Activated CD4-positive, alpha-beta T cell treated with anti-CD3 and anti-CD28 coated beads, Interleukin-2, amount 10 ng/mL, durations not matched to agents 7 days and 5 days (primary cell): Measurements from ENCODE around the gene DPM1. TPM values are rescaled to one million over a fixed set of nuclear protein-coding genes. Genes with fewer than 3 reads are reported as not detected.

Source experiments
- CTCF ChIA-PET: fragments of 350-600 bp; sonication (Branson Sonifier 250); formaldehyde crosslinking; loops from one replicate; lab custom pipeline; 2021; ENCODE audit warnings: antibody characterized with exemption; lab: Charles Lee
- POLR2A ChIA-PET: fragments of 350-600 bp; sonication (Branson Sonifier 250); formaldehyde crosslinking; loops from one replicate; lab custom pipeline; 2021; ENCODE audit warnings: antibody characterized with exemption; lab: Charles Lee
- DNase-seq: peaks from one replicate; pipeline ENCODE4 v3.0.0-alpha.2; 2020
- H3K27ac Mint-ChIP-seq: one replicate; pipeline ENCODE4 v1.8.0; 2021; ENCODE audit warnings: mild to moderate bottlenecking, moderate library complexity, mixed read lengths
- H3K27me3 Mint-ChIP-seq: one replicate; pipeline ENCODE4 v1.8.0; 2021; ENCODE audit warnings: mixed read lengths
- H3K36me3 Mint-ChIP-seq: one replicate; pipeline ENCODE4 v1.8.0; 2021; ENCODE audit warnings: low read depth, mixed read lengths
- H3K4me1 Mint-ChIP-seq: one replicate; pipeline ENCODE4 v1.8.0; 2021; ENCODE audit warnings: mixed read lengths
- H3K4me3 Mint-ChIP-seq: one replicate; pipeline ENCODE4 v1.8.0; 2021; ENCODE audit warnings: mild to moderate bottlenecking, moderate library complexity, mixed read lengths
- H3K9me3 Mint-ChIP-seq: one replicate; pipeline ENCODE4 v1.8.0; 2021; ENCODE audit warnings: mixed read lengths
- total RNA-seq, 2 experiments: library from RNA; stranded (reverse); gene quantifications; one replicate each; pipeline ENCODE4 v1.2.3, GENCODE V29; 2021

DPM1 gene
- total RNA-seq, 2 experiments from 2014 or later: 45.6 to 46.2 TPM

DNA sequence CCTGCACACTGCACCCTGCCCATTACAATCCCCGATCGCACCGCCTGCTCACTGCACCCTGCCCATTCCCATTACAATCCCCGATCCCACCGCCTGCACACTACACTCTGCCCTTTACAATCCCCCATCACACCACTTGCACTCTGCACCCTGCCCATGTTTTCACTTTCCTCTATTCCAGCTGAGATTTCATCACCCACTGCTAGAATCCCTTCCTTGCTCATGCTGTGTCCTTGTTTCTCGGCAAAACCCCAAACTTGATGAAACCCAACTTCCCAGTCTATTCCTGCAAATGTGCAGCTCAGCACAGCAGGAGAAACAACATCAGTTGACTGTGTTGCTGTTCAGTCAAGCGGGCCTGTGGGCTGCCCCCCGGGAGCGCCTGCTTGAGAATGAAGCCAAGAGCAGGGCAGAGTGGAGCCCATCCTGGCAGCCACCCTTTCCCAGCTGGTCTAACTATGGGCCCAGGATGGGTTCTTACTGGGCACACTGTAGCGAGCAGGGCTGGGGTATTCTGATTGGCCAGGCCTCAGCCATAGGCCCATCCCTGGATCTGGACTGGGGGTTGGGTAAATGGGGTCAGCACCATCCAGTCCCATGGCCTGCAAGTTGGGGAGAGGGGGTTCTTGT, 17.5 kb upstream of the DPM1 start:
- CTCF ChIA-PET: interaction anchor here (0.7 kb wide), 1 partner anchor 348 kb away, joined by 3 read pairs; no protein-coding TSS in a partner anchor
- DNase-seq: no peak
- Mint-ChIP-seq H3K4me3 (no peak overlapping the region), H3K36me3 (no peaks in the 10 kb centered on the region), H3K27ac (no peak overlapping the region), H3K9me3 (no peaks in the 10 kb centered on the region), H3K4me1 (peaks cover 2% of the 10 kb centered on the region), H3K27me3 (peaks cover 19% of the 10 kb centered on the region)
- POLR2A ChIA-PET: no interaction called here

DNA sequence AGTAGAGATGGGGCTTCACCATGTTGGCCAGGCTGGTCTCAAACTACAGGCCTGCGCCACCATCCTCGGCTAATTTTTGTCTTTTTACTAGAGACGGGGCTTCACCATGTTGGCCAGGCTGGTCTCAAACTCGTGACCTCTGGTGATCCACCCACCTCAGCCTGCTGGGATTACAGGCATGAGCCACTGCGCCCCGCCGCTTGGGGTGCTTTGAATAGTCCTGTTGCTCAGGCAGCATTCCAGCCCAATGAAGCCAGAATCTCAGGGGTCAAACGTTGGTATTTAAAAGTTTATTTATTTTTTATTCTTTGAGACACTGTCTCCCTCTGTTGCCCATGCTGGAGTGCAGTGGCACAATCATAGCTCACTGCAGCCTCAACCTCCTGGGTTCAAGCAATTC, 11.6 kb upstream of the DPM1 start:
- H3K9me3 Mint-ChIP-seq: no peaks in the 10 kb centered on the region
- POLR2A ChIA-PET: no interaction called here
- H3K27me3 Mint-ChIP-seq: peaks cover 2% of the 10 kb centered on the region
- no peak overlapping the region for H3K4me3 Mint-ChIP-seq
- H3K27ac Mint-ChIP-seq: no peak overlapping the region
- no peak for DNase-seq
- no peaks in the 10 kb centered on the region for H3K36me3 Mint-ChIP-seq
- no peaks in the 10 kb centered on the region for H3K4me1 Mint-ChIP-seq
- CTCF ChIA-PET: interaction anchor here (1.0 to 1.4 kb wide), 3 partner anchors 10 to 23 kb away, joined by 3 to 4 read pairs (median 3); no protein-coding TSS in a partner anchor

DNA sequence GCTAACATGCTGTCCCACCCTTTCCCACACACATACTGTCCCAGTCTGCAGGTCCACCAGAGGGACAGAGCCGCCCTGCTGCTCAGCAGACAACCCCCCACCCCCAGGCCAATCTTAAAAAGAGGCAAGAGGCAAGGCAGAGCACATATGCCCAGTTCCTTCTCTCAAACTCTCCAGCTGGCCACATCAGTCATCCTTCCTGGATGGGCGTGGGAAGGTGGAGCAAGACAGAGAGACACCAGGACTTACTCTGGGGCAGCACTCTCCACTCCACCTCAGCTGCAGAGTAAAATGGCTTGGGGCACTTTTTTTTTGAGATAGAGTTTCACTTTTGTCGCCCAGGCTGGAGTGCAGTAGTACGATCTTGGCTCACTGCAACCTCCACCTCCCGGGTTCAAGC, 11.1 kb upstream of the DPM1 start:
- H3K36me3 Mint-ChIP-seq: no peaks in the 10 kb centered on the region
- no peak for DNase-seq
- H3K9me3 Mint-ChIP-seq: no peaks in the 10 kb centered on the region
- no peak overlapping the region for H3K27ac Mint-ChIP-seq
- no peaks in the 10 kb centered on the region for H3K4me1 Mint-ChIP-seq
- H3K27me3 Mint-ChIP-seq: no peaks in the 10 kb centered on the region
- H3K4me3 Mint-ChIP-seq: no peak overlapping the region
- POLR2A ChIA-PET: no interaction called here
- CTCF ChIA-PET: interaction anchor here (1.0 to 1.4 kb wide), 2 partner anchors 10 to 23 kb away, joined by 3 read pairs; no protein-coding TSS in a partner anchor

DNA sequence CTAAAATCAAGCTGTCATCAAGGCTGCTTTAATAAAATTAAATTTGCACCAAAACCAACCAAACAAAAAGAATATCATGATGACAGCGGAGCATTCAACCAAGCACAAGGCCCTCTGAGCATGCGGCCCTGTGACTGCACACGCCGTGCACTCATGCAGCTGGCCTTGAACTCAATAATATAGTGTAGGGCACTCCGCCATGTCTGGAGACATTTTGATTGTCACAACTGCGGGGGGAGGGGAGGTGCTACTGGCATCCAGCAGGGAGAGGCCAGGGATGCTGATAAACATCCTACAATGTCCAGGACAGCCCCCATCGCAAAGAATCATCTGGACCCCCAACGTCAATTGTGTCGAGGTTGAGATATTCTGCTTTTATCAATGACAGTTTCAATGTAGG, 10.0 kb upstream of the DPM1 start:
- POLR2A ChIA-PET: no interaction called here
- CTCF ChIA-PET: no interaction called here
- Mint-ChIP-seq H3K27me3 (no peaks in the 10 kb centered on the region), H3K4me1 (no peaks in the 10 kb centered on the region), H3K4me3 (no peak overlapping the region), H3K27ac (no peak overlapping the region), H3K36me3 (no peaks in the 10 kb centered on the region), H3K9me3 (no peaks in the 10 kb centered on the region)
- no peak for DNase-seq

DNA sequence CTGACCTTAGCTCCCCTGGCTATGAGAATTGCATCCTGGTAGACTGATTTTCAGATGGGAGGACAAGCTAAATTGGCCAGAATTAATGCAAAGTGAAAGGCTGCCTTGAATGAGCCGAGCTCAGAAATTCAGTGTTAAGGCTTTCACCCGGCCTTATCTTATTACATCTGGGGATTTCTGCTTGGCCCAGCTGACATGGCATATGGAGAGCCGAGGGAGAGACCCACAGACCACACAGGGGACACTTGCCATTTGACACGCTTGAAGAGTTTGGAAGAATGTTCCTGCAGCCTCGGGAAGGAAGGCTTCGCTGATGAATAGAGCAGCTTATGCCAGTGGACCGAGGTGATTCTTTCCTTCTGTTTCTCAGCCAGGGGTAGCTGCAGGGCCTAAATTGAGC, 9.3 kb upstream of the DPM1 start:
- H3K9me3 Mint-ChIP-seq: no peaks in the 10 kb centered on the region
- POLR2A ChIA-PET: no interaction called here
- no peaks in the 10 kb centered on the region for H3K4me1 Mint-ChIP-seq
- H3K27me3 Mint-ChIP-seq: no peaks in the 10 kb centered on the region
- H3K36me3 Mint-ChIP-seq: no peaks in the 10 kb centered on the region
- no peak overlapping the region for H3K4me3 Mint-ChIP-seq
- H3K27ac Mint-ChIP-seq: no peak overlapping the region
- DNase-seq: no peak
- CTCF ChIA-PET: interaction anchor here (1.1 kb wide), 1 partner anchor 173 kb away, joined by 6 read pairs; no protein-coding TSS in a partner anchor

DNA sequence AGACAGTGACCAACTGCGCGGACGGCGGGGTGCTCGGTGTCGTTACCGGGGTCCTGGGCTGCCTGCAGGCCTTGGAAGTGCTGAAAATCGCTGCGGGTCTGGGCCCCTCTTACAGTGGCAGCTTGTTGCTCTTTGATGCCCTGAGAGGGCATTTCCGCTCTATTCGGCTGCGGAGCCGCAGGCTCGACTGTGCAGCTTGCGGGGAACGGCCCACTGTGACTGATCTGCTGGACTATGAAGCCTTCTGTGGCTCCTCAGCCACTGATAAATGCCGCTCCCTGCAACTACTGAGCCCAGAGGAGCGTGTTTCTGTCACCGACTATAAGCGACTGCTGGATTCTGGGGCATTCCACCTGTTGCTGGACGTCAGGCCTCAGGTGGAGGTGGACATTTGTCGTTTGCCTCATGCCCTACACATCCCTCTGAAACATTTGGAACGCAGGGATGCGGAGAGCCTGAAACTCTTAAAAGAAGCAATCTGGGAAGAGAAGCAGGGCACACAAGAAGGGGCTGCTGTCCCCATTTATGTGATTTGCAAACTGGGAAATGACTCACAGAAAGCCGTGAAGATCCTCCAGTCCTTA, 1.3 kb upstream of the DPM1 start:
- CTCF ChIA-PET: interaction anchor here (0.5 to 1.3 kb wide), 5 partner anchors 11 to 1071 kb away, joined by 3 read pairs; partner anchors contain the start of gene BCAS4
- peak overlapping the region; percentile 57 for H3K27ac Mint-ChIP-seq
- peak overlapping the region; percentile 87 for H3K4me3 Mint-ChIP-seq
- POLR2A ChIA-PET: no interaction called here
- H3K9me3 Mint-ChIP-seq: no peaks in the 10 kb centered on the region
- H3K27me3 Mint-ChIP-seq: no peaks in the 10 kb centered on the region
- H3K36me3 Mint-ChIP-seq: peaks cover 6% of the 10 kb centered on the region
- no peak for DNase-seq
- H3K4me1 Mint-ChIP-seq: peaks cover 43% of the 10 kb centered on the region

DNA sequence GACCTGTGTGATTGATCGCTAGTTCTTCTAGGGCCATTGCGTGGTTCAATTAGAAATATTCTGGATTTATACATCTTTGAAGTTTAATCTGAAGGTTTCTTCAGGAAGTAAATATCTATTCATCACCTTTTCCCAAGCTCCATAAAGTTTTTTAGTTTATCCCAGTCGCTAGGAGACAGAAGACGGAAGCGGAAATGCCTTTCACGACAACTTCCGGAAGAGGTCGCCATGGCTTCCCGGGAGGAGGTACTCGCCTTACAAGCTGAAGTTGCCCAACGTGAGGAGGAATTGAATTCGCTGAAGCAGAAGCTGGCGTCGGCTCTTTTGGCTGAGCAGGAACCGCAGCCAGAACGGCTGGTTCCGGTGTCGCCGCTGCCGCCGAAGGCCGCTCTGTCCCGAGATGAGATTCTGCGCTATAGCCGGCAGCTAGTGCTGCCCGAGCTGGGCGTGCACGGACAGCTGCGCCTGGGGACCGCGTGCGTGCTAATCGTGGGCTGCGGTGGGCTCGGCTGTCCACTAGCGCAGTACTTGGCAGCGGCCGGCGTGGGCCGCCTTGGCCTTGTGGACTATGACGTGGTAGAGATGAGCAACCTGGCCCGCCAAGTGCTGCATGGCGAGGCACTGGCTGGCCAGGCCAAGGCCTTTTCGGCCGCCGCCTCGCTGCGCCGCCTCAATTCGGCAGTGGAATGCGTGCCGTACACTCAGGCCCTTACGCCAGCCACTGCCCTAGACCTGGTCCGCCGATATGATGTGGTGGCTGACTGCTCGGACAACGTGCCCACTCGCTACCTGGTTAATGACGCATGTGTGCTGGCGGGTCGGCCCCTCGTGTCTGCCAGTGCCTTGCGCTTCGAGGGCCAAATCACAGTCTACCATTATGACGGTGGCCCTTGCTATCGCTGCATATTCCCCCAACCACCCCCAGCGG, 547 bp upstream of the DPM1 start, which contains the start of gene MOCS3:
TSS of gene MOCS3 (plus strand) at position 204 of the 928 bp plus-strand sequence. CDS start at position 229, 25 bp downstream.
- H3K9me3 Mint-ChIP-seq: no peaks in the 10 kb centered on the region
- peaks cover 48% of the 10 kb centered on the region for H3K4me1 Mint-ChIP-seq

DNA sequence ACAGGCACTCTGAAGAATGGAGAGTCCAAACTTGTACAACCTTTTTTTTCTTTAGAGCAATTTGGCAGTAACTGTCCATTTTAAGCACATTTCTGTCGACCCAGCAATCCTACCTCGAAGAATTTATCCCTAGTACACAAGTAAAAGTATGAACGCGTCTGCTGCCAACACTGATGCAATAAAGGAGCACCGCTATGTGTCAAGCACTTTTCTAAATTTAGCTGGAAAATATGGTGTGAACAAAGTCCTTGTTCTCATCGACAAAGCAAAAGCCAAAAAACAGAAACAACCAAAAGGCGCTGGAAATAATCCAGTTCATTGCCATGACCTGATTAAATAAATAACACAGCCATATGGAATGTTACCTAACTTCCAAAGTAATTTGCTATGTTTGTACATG, 1.1 kb downstream of the DPM1 start:
- POLR2A ChIA-PET: interaction anchor here (0.9 kb wide), 1 partner anchor 26 kb away, joined by 3 read pairs; the partner anchor contains the start of gene ADNP
- Mint-ChIP-seq H3K27me3 (no peaks in the 10 kb centered on the region), H3K4me3 (peak overlapping the region; percentile 87), H3K36me3 (peaks cover 18% of the 10 kb centered on the region), H3K4me1 (peaks cover 52% of the 10 kb centered on the region), H3K9me3 (no peaks in the 10 kb centered on the region), H3K27ac (peak overlapping the region; percentile 96)
- DNase-seq: no peak
- CTCF ChIA-PET: interaction anchor here (1.3 to 2.6 kb wide), 4 partner anchors 11 to 163 kb away, joined by 5 to 25 read pairs (median 10); partner anchors contain the start of genes ADNP and BCAS4

More for the DNA sequence above, 547 bp upstream of the DPM1 start, which contains the start of gene MOCS3:
- ChIA-PET POLR2A (interaction anchor here (1.4 kb wide), 1 partner anchor 168 kb away, joined by 5 read pairs; no protein-coding TSS in a partner anchor), CTCF (interaction anchor here (0.9 to 2.6 kb wide), 10 partner anchors 13 to 169 kb away, joined by 3 to 25 read pairs (median 5); partner anchors contain the start of genes ADNP and BCAS4)
- H3K4me3 Mint-ChIP-seq: peak within 1 kb of the TSS; percentile 87
- H3K27ac Mint-ChIP-seq: peak within 1 kb of the TSS; percentile 96
- DNase-seq: peak; percentile 91
- H3K27me3 Mint-ChIP-seq: no peaks in the 10 kb centered on the region
- H3K36me3 Mint-ChIP-seq: peaks cover 7% of the 10 kb centered on the region

DNA sequence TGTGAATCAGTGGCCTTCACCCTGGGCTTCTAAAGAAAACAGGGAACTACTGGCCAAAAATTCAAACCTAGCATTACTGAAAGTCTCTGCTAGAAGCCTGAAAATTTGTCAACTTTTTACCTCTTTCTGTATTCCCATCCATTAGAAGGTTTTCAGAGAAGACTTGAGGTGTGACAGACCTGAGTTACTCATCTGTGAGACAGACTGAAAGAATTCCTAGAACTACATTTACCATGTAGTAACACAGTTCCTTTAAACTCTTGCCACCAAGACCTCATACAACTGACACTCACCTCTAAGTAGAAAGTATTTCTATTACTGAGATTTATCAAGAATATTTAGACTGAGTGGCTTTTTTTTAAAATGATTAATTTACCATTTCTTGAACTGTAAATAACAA, 4.5 kb downstream of the DPM1 start:
- no peak overlapping the region for H3K4me3 Mint-ChIP-seq
- POLR2A ChIA-PET: no interaction called here

DNA sequence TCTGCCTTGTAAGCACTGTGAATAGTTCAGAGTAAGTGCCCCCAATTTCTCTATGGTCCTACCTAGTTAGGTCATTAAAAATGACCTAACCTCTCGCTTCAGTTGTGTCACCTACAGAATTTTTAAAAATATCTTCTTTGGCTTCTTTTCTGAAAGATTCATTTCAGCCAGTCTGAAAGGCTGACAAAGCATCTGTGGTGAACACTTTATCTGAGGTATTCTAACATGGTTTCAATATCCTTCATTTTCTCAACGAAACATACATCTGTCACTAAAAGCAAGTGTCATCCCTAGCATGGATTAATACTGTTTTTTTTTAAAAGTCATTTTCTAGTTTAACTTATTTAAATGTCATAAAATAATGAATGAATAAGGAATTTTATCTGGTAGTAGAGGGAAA, 5.1 kb downstream of the DPM1 start:
- ChIA-PET POLR2A (no interaction called here), CTCF (no interaction called here)
- Mint-ChIP-seq H3K36me3 (peaks cover 32% of the 10 kb centered on the region), H3K27ac (no peak overlapping the region), H3K9me3 (no peaks in the 10 kb centered on the region), H3K27me3 (no peaks in the 10 kb centered on the region), H3K4me1 (peaks cover 31% of the 10 kb centered on the region), H3K4me3 (no peak overlapping the region)
- no peak for DNase-seq

More for the DNA sequence above, 4.5 kb downstream of the DPM1 start:
- CTCF ChIA-PET: interaction anchor here (1.1 kb wide), 1 partner anchor 22 kb away, joined by 3 read pairs; the partner anchor contains the start of gene ADNP
- Mint-ChIP-seq H3K4me1 (peaks cover 33% of the 10 kb centered on the region), H3K9me3 (no peaks in the 10 kb centered on the region), H3K27ac (no peak overlapping the region), H3K36me3 (peaks cover 31% of the 10 kb centered on the region), H3K27me3 (no peaks in the 10 kb centered on the region)
- no peak for DNase-seq

DNA sequence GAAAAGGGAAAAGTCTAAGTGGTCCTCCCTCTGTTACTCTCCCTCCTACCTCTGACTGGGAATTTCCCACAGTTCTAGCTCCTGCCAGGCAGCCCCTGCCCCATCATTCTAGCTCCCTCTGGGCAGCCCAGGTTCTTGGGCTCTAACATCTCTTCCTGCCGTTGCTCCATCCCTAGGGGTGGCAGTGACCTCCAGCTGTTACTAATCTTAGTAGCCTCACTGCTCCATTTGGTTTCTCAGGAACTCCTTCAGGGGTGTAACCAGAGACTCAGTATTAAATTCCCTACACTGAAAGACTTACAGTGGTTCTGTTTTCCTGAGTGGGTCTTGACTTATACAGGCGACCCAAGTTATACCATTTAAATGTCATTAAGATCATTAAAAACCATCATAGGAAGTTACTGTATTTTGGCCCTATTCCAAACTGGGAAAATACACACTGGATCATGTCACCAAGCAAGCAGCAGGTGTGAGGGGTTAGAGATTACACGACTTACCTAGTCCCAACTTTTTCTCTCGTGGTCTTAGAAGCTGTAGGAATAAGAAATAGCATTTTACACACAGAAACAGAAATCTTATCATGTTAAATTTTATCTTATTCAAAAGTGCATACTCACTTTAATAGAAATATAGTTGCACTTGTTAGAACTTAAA, 10.1 kb downstream of the DPM1 start:
- Mint-ChIP-seq H3K4me3 (no peak overlapping the region), H3K36me3 (peaks cover 34% of the 10 kb centered on the region), H3K9me3 (no peaks in the 10 kb centered on the region), H3K27me3 (no peaks in the 10 kb centered on the region), H3K4me1 (peaks cover 4% of the 10 kb centered on the region), H3K27ac (no peak overlapping the region)
- DNase-seq: no peak
- ChIA-PET POLR2A (no interaction called here), CTCF (interaction anchor here (0.6 to 2.1 kb wide), 5 partner anchors 12 to 645 kb away, joined by 3 to 14 read pairs (median 5); partner anchors contain the start of genes ADNP and BCAS4)
